Upper lobe of right lung (tissue), 1 donor: ENCODE data around the gene ABCG1. TPM values are rescaled to one million over a fixed set of nuclear protein-coding genes. Genes with fewer than 3 reads are reported as not detected.

Experiments
- ATAC-seq: fragments of 200-7000 bp; cut with Tn5 transposase; one replicate; pipeline ENCODE4 v1.9.1; 2020; ENCODE audit warnings: mild to moderate bottlenecking, moderate library complexity
- DNase-seq: peaks from one replicate; pipeline ENCODE4 v3.0.0-alpha.2; 2020
- H3K27ac ChIP-seq: fragments of 200-600 bp; one replicate; pipeline ENCODE4 v1.8.0; 2022
- H3K27me3 ChIP-seq: fragments of 200-600 bp; one replicate; pipeline ENCODE4 v1.8.0; 2022; ENCODE audit warnings: mild to moderate bottlenecking
- H3K36me3 ChIP-seq: fragments of 200-600 bp; one replicate; pipeline ENCODE4 v1.8.0; 2022
- H3K4me1 ChIP-seq: fragments of 200-600 bp; one replicate; pipeline ENCODE4 v1.8.0; 2022
- H3K4me3 ChIP-seq: fragments of 200-600 bp; one replicate; pipeline ENCODE4 v1.8.0; 2022; ENCODE audit warnings: mild to moderate bottlenecking
- H3K9me3 ChIP-seq: fragments of 200-600 bp; one replicate; pipeline ENCODE4 v1.8.0; 2022
- intact Hi-C: fragments of 100-400 bp; cut with DNase I; formaldehyde crosslinking; loops from one replicate; pipeline ENCODE4 v1.11.0; 2022
- total RNA-seq: library from RNA; stranded (reverse); fragmentation: NEBNext Ultra II Directional; extraction: Animal tissue kit (Norgen Biotek cat#: 25700); gene quantifications from one replicate; pipeline ENCODE4 v1.2.1, GENCODE V29; 2021
- TF ChIP-seq, protein P1 (sequence below): fragments of 200-600 bp; IDR thresholded peaks from one replicate; pipeline ENCODE4 v1.8.0; 2022; ENCODE audit warnings: antibody characterized with exemption
- donor health status: DM: no; HTN: yes; CAD: no; lungs with severe emphysema.

ABCG1 gene
- total RNA-seq, 1 donor from 2014 or later: 62.6 TPM

DNA sequence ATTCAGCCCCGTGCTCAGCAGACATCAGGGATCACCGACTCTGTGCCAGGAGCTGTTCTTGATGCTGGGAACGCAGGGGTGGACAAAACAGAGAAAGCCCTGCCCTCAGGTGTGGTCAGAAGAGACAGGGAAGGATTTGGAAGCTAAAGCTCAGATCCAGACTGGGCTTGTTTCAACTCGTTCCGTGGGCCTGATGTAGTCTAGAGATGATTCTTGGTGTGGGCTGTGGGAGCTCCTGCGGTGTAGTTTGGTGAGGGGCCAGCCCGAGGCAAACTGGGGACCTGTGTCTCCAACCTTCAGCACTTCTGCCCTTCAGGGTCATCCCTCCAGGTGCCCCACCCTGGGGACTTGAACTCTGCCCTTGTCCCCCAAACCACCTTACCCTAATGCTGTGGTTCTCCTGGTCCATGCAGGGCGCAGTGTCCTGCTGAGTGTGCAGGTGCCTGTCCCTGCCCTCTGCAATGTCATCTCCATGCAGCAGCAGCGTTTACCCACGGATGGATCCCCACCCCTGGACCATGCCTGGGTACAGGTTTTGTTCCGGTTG, 17.3 kb upstream of the ABCG1 start:
- intact Hi-C loops: no loop called here
- H3K27me3 ChIP-seq: no peaks in the 10 kb centered on the region
- peaks cover 18% of the 10 kb centered on the region for H3K4me1 ChIP-seq
- DNase-seq: no peak
- H3K9me3 ChIP-seq: no peaks in the 10 kb centered on the region
- TF ChIP-seq, protein P1, sequence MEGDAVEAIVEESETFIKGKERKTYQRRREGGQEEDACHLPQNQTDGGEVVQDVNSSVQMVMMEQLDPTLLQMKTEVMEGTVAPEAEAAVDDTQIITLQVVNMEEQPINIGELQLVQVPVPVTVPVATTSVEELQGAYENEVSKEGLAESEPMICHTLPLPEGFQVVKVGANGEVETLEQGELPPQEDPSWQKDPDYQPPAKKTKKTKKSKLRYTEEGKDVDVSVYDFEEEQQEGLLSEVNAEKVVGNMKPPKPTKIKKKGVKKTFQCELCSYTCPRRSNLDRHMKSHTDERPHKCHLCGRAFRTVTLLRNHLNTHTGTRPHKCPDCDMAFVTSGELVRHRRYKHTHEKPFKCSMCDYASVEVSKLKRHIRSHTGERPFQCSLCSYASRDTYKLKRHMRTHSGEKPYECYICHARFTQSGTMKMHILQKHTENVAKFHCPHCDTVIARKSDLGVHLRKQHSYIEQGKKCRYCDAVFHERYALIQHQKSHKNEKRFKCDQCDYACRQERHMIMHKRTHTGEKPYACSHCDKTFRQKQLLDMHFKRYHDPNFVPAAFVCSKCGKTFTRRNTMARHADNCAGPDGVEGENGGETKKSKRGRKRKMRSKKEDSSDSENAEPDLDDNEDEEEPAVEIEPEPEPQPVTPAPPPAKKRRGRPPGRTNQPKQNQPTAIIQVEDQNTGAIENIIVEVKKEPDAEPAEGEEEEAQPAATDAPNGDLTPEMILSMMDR: no peak
- H3K36me3 ChIP-seq: no peaks in the 10 kb centered on the region
- peak; percentile 13 for ATAC-seq
- H3K4me3 ChIP-seq: no peak overlapping the region
- H3K27ac ChIP-seq: no peak overlapping the region

DNA sequence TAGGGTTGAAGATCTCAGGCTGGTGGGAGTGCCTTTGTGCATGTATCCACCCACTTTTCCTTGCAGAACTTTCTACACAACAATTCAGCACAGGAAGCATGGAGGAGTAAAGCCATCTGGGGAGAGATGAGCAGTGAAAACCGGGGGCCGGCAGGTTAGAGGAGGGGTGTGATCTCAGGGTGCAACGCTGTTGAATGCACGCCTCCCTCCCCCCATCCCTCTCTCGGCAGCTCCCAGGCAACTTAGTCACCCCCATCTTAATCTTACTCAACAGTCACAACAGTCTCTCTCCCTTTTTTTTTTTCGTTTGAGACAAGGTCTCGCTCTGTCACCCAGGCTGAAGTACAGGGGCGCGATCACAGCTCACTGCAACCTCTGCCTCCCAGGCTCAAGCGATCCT, 16.6 kb upstream of the ABCG1 start:
- intact Hi-C loops: no loop called here
- no peaks in the 10 kb centered on the region for H3K36me3 ChIP-seq
- TF ChIP-seq, protein P1: no peak
- ATAC-seq (no peak), DNase-seq (no peak)
- no peak overlapping the region for H3K27ac ChIP-seq
- no peaks in the 10 kb centered on the region for H3K9me3 ChIP-seq
- H3K4me3 ChIP-seq: no peak overlapping the region
- H3K27me3 ChIP-seq: no peaks in the 10 kb centered on the region
- H3K4me1 ChIP-seq: peaks cover 18% of the 10 kb centered on the region

DNA sequence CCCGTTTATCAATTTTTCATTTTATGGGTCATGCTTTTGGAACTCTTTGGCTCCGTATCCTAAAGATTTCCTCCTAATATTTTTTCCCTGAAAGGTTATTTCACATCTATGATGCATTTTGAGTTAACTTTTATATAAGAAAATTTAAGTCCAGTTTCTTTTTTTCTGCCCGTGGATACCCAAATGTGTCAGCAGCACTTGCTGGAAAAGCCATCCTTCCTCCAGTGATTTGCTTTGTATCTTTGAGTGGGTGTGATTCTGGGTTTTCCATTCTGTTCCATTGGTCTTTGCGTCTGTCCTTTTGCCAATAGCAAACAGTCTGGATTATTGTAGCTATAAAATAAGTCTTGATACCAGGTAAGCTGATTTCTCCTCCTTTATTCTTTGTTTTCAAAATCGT, 15.6 kb upstream of the ABCG1 start:
- TF ChIP-seq, protein P1: no peak

DNA sequence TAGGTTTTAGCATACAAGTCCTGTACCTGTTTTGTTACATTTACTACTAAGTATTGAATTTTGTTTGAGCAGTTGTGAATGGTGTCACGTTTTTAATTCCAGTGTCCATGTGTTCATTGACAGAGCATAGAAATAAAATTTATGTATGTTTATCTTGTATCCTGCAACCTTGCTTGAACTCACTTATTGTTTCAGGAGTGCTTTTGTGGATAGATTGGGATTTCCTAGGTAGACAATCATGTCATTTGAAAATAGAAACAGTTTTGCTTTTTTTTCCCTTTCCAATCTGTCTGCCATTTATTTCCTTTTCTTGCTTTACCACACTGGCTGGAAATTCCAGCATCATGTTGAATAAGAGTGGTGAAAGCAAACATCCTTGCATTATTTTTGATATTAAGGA, 15.0 kb upstream of the ABCG1 start:
- TF ChIP-seq, protein P1: no peak
- Histone ChIP-seq H3K27me3 (no peaks in the 10 kb centered on the region), H3K4me3 (no peak overlapping the region), H3K4me1 (peaks cover 13% of the 10 kb centered on the region), H3K9me3 (no peaks in the 10 kb centered on the region), H3K36me3 (no peaks in the 10 kb centered on the region), H3K27ac (no peak overlapping the region)
- no peak for DNase-seq
- intact Hi-C loops: no loop called here
- ATAC-seq: no peak

More for the DNA sequence above, 15.6 kb upstream of the ABCG1 start:
- Histone ChIP-seq H3K27ac (no peak overlapping the region), H3K27me3 (no peaks in the 10 kb centered on the region), H3K9me3 (no peaks in the 10 kb centered on the region), H3K4me1 (peaks cover 18% of the 10 kb centered on the region), H3K36me3 (no peaks in the 10 kb centered on the region), H3K4me3 (no peak overlapping the region)
- ATAC-seq: no peak
- intact Hi-C loops: no loop called here
- no peak for DNase-seq

DNA sequence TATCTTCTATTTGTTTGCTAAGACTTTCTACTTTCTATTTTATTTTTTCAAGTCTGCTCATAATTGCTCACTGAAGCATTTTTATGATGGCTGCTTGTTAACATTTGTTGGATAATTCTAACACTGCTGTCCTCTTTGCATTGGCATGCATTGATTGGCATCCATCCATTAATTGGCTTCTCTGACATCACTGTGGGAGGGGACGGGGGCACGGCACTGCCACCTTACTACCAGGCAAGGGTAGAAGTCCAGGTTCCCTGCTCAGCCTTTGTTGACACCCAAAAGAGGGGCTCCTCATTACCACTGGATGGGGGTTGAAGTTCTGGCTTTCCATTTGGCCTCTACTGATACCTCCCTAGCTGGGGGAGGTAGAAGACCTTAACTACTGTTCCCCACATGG, 11.5 kb upstream of the ABCG1 start:
- H3K4me1 ChIP-seq: peaks cover 5% of the 10 kb centered on the region
- no peak overlapping the region for H3K4me3 ChIP-seq
- H3K27me3 ChIP-seq: no peaks in the 10 kb centered on the region
- TF ChIP-seq, protein P1: no peak
- intact Hi-C loops: no loop called here
- ATAC-seq (no peak), DNase-seq (no peak)
- no peaks in the 10 kb centered on the region for H3K9me3 ChIP-seq
- no peaks in the 10 kb centered on the region for H3K36me3 ChIP-seq
- H3K27ac ChIP-seq: no peak overlapping the region

DNA sequence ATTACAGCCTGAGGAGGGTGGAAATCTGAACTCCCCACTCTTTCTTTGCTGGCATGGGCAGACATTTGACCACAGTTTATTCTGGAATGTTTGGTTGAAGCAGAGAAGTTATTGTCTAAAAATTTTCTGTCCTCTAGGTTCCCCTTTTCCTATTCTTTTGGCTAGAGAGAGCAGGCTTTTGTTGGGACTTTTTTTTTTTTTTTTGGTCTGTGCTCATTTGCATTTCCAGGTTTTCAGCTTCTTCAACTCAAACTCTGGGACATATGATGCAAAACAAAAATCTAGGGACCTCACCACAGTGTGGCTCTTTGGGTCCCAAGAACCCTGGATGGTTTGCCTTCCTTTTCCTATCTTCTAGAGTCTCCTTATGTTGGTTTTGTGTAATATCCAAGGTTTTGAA, 10.9 kb upstream of the ABCG1 start:
- TF ChIP-seq, protein P1: no peak
- H3K36me3 ChIP-seq: no peaks in the 10 kb centered on the region
- ATAC-seq (no peak), DNase-seq (no peak)
- no peak overlapping the region for H3K27ac ChIP-seq
- peaks cover 5% of the 10 kb centered on the region for H3K4me1 ChIP-seq
- H3K4me3 ChIP-seq: no peak overlapping the region
- no peaks in the 10 kb centered on the region for H3K27me3 ChIP-seq
- no peaks in the 10 kb centered on the region for H3K9me3 ChIP-seq
- intact Hi-C loops: no loop called here
